Activated CD4-positive, alpha-beta T cell treated with anti-CD3 and anti-CD28 coated beads, Interleukin-2, amount 10 ng/mL, durations not matched to agents 7 days and 5 days (primary cell): ENCODE data around the gene SOX6. TPM values are rescaled to one million over a fixed set of nuclear protein-coding genes. Genes with fewer than 3 reads are reported as not detected.
"Not testable (repeated sequence)": the region's sequence is repeated elsewhere in the genome, so short reads cannot be mapped to it uniquely, and the experiment has no call there.

Source experiments
- CTCF ChIA-PET: fragments of 350-600 bp; sonication (Branson Sonifier 250); formaldehyde crosslinking; loops from one replicate; lab custom pipeline; 2021; ENCODE audit warnings: antibody characterized with exemption; lab: Charles Lee
- POLR2A ChIA-PET: fragments of 350-600 bp; sonication (Branson Sonifier 250); formaldehyde crosslinking; loops from one replicate; lab custom pipeline; 2021; ENCODE audit warnings: antibody characterized with exemption; lab: Charles Lee
- DNase-seq: peaks from one replicate; pipeline ENCODE4 v3.0.0-alpha.2; 2020
- H3K27ac Mint-ChIP-seq: one replicate; pipeline ENCODE4 v1.8.0; 2021; ENCODE audit warnings: mild to moderate bottlenecking, moderate library complexity, mixed read lengths
- H3K27me3 Mint-ChIP-seq: one replicate; pipeline ENCODE4 v1.8.0; 2021; ENCODE audit warnings: mixed read lengths
- H3K36me3 Mint-ChIP-seq: one replicate; pipeline ENCODE4 v1.8.0; 2021; ENCODE audit warnings: low read depth, mixed read lengths
- H3K4me1 Mint-ChIP-seq: one replicate; pipeline ENCODE4 v1.8.0; 2021; ENCODE audit warnings: mixed read lengths
- H3K4me3 Mint-ChIP-seq: one replicate; pipeline ENCODE4 v1.8.0; 2021; ENCODE audit warnings: mild to moderate bottlenecking, moderate library complexity, mixed read lengths
- H3K9me3 Mint-ChIP-seq: one replicate; pipeline ENCODE4 v1.8.0; 2021; ENCODE audit warnings: mixed read lengths
- total RNA-seq, 2 experiments: library from RNA; stranded (reverse); gene quantifications; one replicate each; pipeline ENCODE4 v1.2.3, GENCODE V29; 2021

Gene SOX6
- total RNA-seq, 2 experiments from 2014 or later = not detected

GRCh38 chr11:16155448-16155847 is 200.9 kb downstream of the SOX6 start:
- H3K4me3 Mint-ChIP-seq = no peak overlapping the region
- H3K27ac Mint-ChIP-seq = no peak overlapping the region
- no peak for DNase-seq
- H3K36me3 Mint-ChIP-seq = no peaks in the 10 kb centered on the region
- H3K4me1 Mint-ChIP-seq = no peaks in the 10 kb centered on the region
- ChIA-PET CTCF (no interaction called here), POLR2A (no interaction called here)
- no peaks in the 10 kb centered on the region for H3K9me3 Mint-ChIP-seq
- H3K27me3 Mint-ChIP-seq = no peaks in the 10 kb centered on the region

- CTCF ChIA-PET = no interaction called here
- POLR2A ChIA-PET = no interaction called here
- no peak for DNase-seq
- Mint-ChIP-seq H3K9me3 (no peaks in the 10 kb centered on the region), H3K27ac (no peak overlapping the region), H3K36me3 (no peaks in the 10 kb centered on the region), H3K4me3 (no peak overlapping the region), H3K27me3 (no peaks in the 10 kb centered on the region), H3K4me1 (no peaks in the 10 kb centered on the region)
Observed at GRCh38 chr11:16154715-16155396, 201.5 kb downstream of the SOX6 start.

- POLR2A ChIA-PET = no interaction called here
Observed at GRCh38 chr11:16153951-16154350, 202.4 kb downstream of the SOX6 start.

GRCh38 chr11:16151138-16151537 is 205.2 kb downstream of the SOX6 start:
- H3K36me3 Mint-ChIP-seq = no peaks in the 10 kb centered on the region
- ChIA-PET CTCF (no interaction called here), POLR2A (no interaction called here)
- DNase-seq = no peak
- no peaks in the 10 kb centered on the region for H3K4me1 Mint-ChIP-seq
- H3K9me3 Mint-ChIP-seq = peaks cover 3% of the 10 kb centered on the region
- H3K27me3 Mint-ChIP-seq = no peaks in the 10 kb centered on the region
- no peak overlapping the region for H3K27ac Mint-ChIP-seq
- no peak overlapping the region for H3K4me3 Mint-ChIP-seq

More at GRCh38 chr11:16153951-16154350, 202.4 kb downstream of the SOX6 start:
- Mint-ChIP-seq H3K4me1 (no peaks in the 10 kb centered on the region), H3K27me3 (no peaks in the 10 kb centered on the region), H3K4me3 (no peak overlapping the region), H3K9me3 (no peaks in the 10 kb centered on the region), H3K36me3 (no peaks in the 10 kb centered on the region), H3K27ac (no peak overlapping the region)
- DNase-seq = no peak
- CTCF ChIA-PET = no interaction called here

- CTCF ChIA-PET = no interaction called here
Observed at GRCh38 chr11:16149476-16149875, 206.9 kb downstream of the SOX6 start.

GRCh38 chr11:16148301-16148931 is 207.9 kb downstream of the SOX6 start:
- H3K9me3 Mint-ChIP-seq = peaks cover 6% of the 10 kb centered on the region
- no peak overlapping the region for H3K4me3 Mint-ChIP-seq
- no peaks in the 10 kb centered on the region for H3K4me1 Mint-ChIP-seq
- ChIA-PET POLR2A (no interaction called here), CTCF (no interaction called here)
- H3K27me3 Mint-ChIP-seq = no peaks in the 10 kb centered on the region
- no peak for DNase-seq
- no peaks in the 10 kb centered on the region for H3K36me3 Mint-ChIP-seq
- H3K27ac Mint-ChIP-seq = no peak overlapping the region

More at GRCh38 chr11:16149476-16149875, 206.9 kb downstream of the SOX6 start:
- Mint-ChIP-seq H3K27me3 (no peaks in the 10 kb centered on the region), H3K4me3 (no peak overlapping the region), H3K27ac (no peak overlapping the region), H3K9me3 (peaks cover 3% of the 10 kb centered on the region), H3K4me1 (no peaks in the 10 kb centered on the region), H3K36me3 (no peaks in the 10 kb centered on the region)
- POLR2A ChIA-PET = no interaction called here
- no peak for DNase-seq

GRCh38 chr11:16146980-16147379 is 209.4 kb downstream of the SOX6 start:
- CTCF ChIA-PET, H3K4me3 Mint-ChIP-seq, POLR2A ChIA-PET, H3K4me1 Mint-ChIP-seq, H3K9me3 Mint-ChIP-seq, H3K27me3 Mint-ChIP-seq, DNase-seq, H3K36me3 Mint-ChIP-seq, H3K27ac Mint-ChIP-seq: not testable (repeated sequence)

GRCh38 chr11:16141614-16142013 is 214.7 kb downstream of the SOX6 start:
- POLR2A ChIA-PET, H3K4me1 Mint-ChIP-seq, H3K36me3 Mint-ChIP-seq: not testable (repeated sequence)

GRCh38 chr11:16141162-16141561 is 215.2 kb downstream of the SOX6 start:
- CTCF ChIA-PET, H3K27me3 Mint-ChIP-seq, POLR2A ChIA-PET, H3K4me1 Mint-ChIP-seq, H3K4me3 Mint-ChIP-seq, DNase-seq, H3K27ac Mint-ChIP-seq, H3K36me3 Mint-ChIP-seq, H3K9me3 Mint-ChIP-seq: not testable (repeated sequence)

More at GRCh38 chr11:16141614-16142013, 214.7 kb downstream of the SOX6 start:
- H3K9me3 Mint-ChIP-seq, CTCF ChIA-PET, H3K4me3 Mint-ChIP-seq, H3K27me3 Mint-ChIP-seq, H3K27ac Mint-ChIP-seq, DNase-seq: not testable (repeated sequence)

GRCh38 chr11:16136792-16137390 is 219.5 kb downstream of the SOX6 start:
- ChIA-PET CTCF (interaction anchor here (1.6 kb wide), 1 partner anchor 10 kb away, joined by 3 read pairs; no protein-coding TSS in a partner anchor), POLR2A (no interaction called here)
- no peaks in the 10 kb centered on the region for H3K27me3 Mint-ChIP-seq

GRCh38 chr11:16133867-16134266 is 222.5 kb downstream of the SOX6 start:
- Mint-ChIP-seq H3K4me3 (no peak overlapping the region), H3K9me3 (no peaks in the 10 kb centered on the region), H3K27ac (no peak overlapping the region), H3K36me3 (no peaks in the 10 kb centered on the region), H3K4me1 (no peaks in the 10 kb centered on the region), H3K27me3 (no peaks in the 10 kb centered on the region)
- CTCF ChIA-PET = no interaction called here
- no peak for DNase-seq
- POLR2A ChIA-PET = no interaction called here

More at GRCh38 chr11:16136792-16137390, 219.5 kb downstream of the SOX6 start:
- Mint-ChIP-seq H3K4me1 (no peaks in the 10 kb centered on the region), H3K27ac (no peak overlapping the region), H3K4me3 (no peak overlapping the region), H3K36me3 (no peaks in the 10 kb centered on the region), H3K9me3 (peaks cover 3% of the 10 kb centered on the region)
- no peak for DNase-seq

GRCh38 chr11:16127732-16128131 is 228.6 kb downstream of the SOX6 start:
- H3K27me3 Mint-ChIP-seq = no peaks in the 10 kb centered on the region

GRCh38 chr11:16126362-16126761 is 230.0 kb downstream of the SOX6 start:
- DNase-seq = no peak
- H3K4me1 Mint-ChIP-seq = no peaks in the 10 kb centered on the region
- H3K27ac Mint-ChIP-seq = no peak overlapping the region
- no peak overlapping the region for H3K4me3 Mint-ChIP-seq
- H3K27me3 Mint-ChIP-seq = no peaks in the 10 kb centered on the region
- ChIA-PET POLR2A (no interaction called here), CTCF (interaction anchor here (1.1 kb wide), 1 partner anchor 10 kb away, joined by 3 read pairs; no protein-coding TSS in a partner anchor)
- no peaks in the 10 kb centered on the region for H3K9me3 Mint-ChIP-seq
- no peaks in the 10 kb centered on the region for H3K36me3 Mint-ChIP-seq

More at GRCh38 chr11:16127732-16128131, 228.6 kb downstream of the SOX6 start:
- ChIA-PET CTCF (no interaction called here), POLR2A (no interaction called here)
- Mint-ChIP-seq H3K9me3 (no peaks in the 10 kb centered on the region), H3K36me3 (no peaks in the 10 kb centered on the region), H3K4me1 (no peaks in the 10 kb centered on the region), H3K4me3 (no peak overlapping the region), H3K27ac (no peak overlapping the region)
- no peak for DNase-seq
